HCT116 (cell line): Measurements from ENCODE around the gene PPP1R1B. TPM values are rescaled to one million over a fixed set of nuclear protein-coding genes. Genes with fewer than 3 reads are reported as not detected.
A peak's percentile ranks its signal among the peaks of the same experiment; 100 is the strongest.

Experiments
- ATAC-seq: fragments of 200-7000 bp; cut with Tn5 transposase; 2 replicates; pipeline ENCODE4 v1.9.1; 2020; ENCODE audit warnings: mild to moderate bottlenecking, moderate library complexity
- BruUV-seq: library from RNA; stranded (reverse); fragments of 400-500 nt; replicated peaks from 2 replicates; lab custom pipeline; 2021; lab: Mats Ljungman, UMichigan
- CTCF ChIA-PET: fragments of 300-600 bp; sonication (Branson Sonifier 250); formaldehyde crosslinking; loops from one replicate; lab custom pipeline; 2021; ENCODE audit warnings: antibody characterized with exemption; lab: Charles Lee
- POLR2A ChIA-PET: fragments of 300-600, 350-600 bp; sonication (Branson Sonifier 250); formaldehyde crosslinking; loops from one replicate; lab custom pipeline; 2021; ENCODE audit warnings: antibody characterized with exemption; lab: Charles Lee
- RAD21 ChIA-PET, 2 experiments: fragments of 300-600 bp; sonication (Branson Sonifier 250); formaldehyde crosslinking; loops; one replicate each; lab custom pipeline; 2023; ENCODE audit warnings: low total read pairs in 2 of 2; ENCODE audit not compliant: uncharacterized antibody in 2 of 2, unreplicated experiment in 2 of 2, low non-redundant PET in 1 of 2; lab: Charles Lee
- DNase-seq: peaks from one replicate; pipeline ENCODE4 v3.0.0-alpha.2; 2010; ENCODE audit warnings: low read depth, low spot score
- H2AFZ ChIP-seq: fragments of 200-600 bp; shearing (Covaris generic), sonication (generic); 2 replicates; pipeline ENCODE4 v1.6.1; 2017; ENCODE audit warnings: low read depth, mixed run types, mixed read lengths, antibody characterized with exemption, low read length; ENCODE audit not compliant: poor library complexity, severe bottlenecking
- H3K27ac ChIP-seq: 2 replicates; pipeline ENCODE4 v1.5.1; 2012; ENCODE audit warnings: low read depth, low read length
- H3K27me3 ChIP-seq: fragments of 200-600 bp; sonication (generic); 2 replicates; pipeline ENCODE4 v1.6.1; 2016; ENCODE audit warnings: mixed run types, low read length, mixed read lengths; ENCODE audit not compliant: insufficient read depth
- H3K36me3 ChIP-seq, 2 experiments: fragments of 200-500 bp in 1 of 2; fragments of 200-600 bp in 1 of 2; sonication (Bioruptor generic) in 1 of 2; sonication (generic) in 1 of 2; 2 replicates each; pipeline versions ENCODE4 v1.5.1 to v1.6.1; 2014 to 2016; ENCODE audit warnings: low read length in 2 of 2, inconsistent platforms in 1 of 2, mixed read lengths in 1 of 2, mixed run types in 1 of 2; ENCODE audit not compliant: insufficient read depth in 2 of 2, control insufficient read depth in 1 of 2
- H3K4me1 ChIP-seq, 2 experiments: fragments of 200-600 bp in 1 of 2; sonication (generic) in 1 of 2; 2 replicates each; pipeline versions ENCODE4 v1.5.1 to v1.6.1; 2012 to 2017; ENCODE audit warnings: low read length in 2 of 2, inconsistent platforms in 1 of 2, mild to moderate bottlenecking in 1 of 2, mixed read lengths in 1 of 2, mixed run types in 1 of 2, moderate library complexity in 1 of 2; ENCODE audit not compliant: insufficient read depth in 2 of 2, control insufficient read depth in 1 of 2
- H3K4me2 ChIP-seq: fragments of 200-600 bp; sonication (generic); 2 replicates; pipeline ENCODE4 v1.6.1; 2017; ENCODE audit warnings: mixed run types, low read length, mixed read lengths
- H3K4me3 ChIP-seq, 2 experiments: fragments of 200-600 bp in 1 of 2; sonication (generic) in 1 of 2; replicated peaks in 1 of 2; 2 replicates each; pipeline ENCODE4 v1.5.1; 2011 to 2016; ENCODE audit warnings: low read length in 2 of 2, control low read depth in 1 of 2, low read depth in 1 of 2, mild to moderate bottlenecking in 1 of 2, mixed read lengths in 1 of 2, mixed run types in 1 of 2
- H3K79me2 ChIP-seq: fragments of 200-600 bp; sonication (generic); 2 replicates; pipeline ENCODE4 v1.6.1; 2017; ENCODE audit warnings: mild to moderate bottlenecking, mixed run types, low read length, moderate library complexity, mixed read lengths; ENCODE audit not compliant: insufficient read depth
- H3K9ac ChIP-seq: fragments of 200-600 bp; sonication (generic); 2 replicates; pipeline ENCODE4 v1.6.1; 2016; ENCODE audit warnings: low read length, mixed read lengths
- H3K9me2 ChIP-seq: fragments of 200-600 bp; sonication (generic), shearing (Covaris generic); 2 replicates; pipeline ENCODE4 v1.6.1; 2017; ENCODE audit warnings: mixed run types, mild to moderate bottlenecking, moderate library complexity; ENCODE audit not compliant: insufficient read depth
- H3K9me3 ChIP-seq, 2 experiments: fragments of 200-500 bp in 1 of 2; fragments of 200-600 bp in 1 of 2; sonication (Bioruptor generic) in 1 of 2; sonication (generic) in 1 of 2; 2 replicates each; pipeline ENCODE4 v1.6.1; 2014 to 2017; ENCODE audit warnings: low read length in 2 of 2, mixed read lengths in 2 of 2, inconsistent platforms in 1 of 2, low read depth in 1 of 2, mild to moderate bottlenecking in 1 of 2, mixed run types in 1 of 2, moderate library complexity in 1 of 2; ENCODE audit not compliant: control insufficient read depth in 1 of 2, insufficient read depth in 1 of 2
- H4K20me1 ChIP-seq: fragments of 200-600 bp; sonication (generic), shearing (Covaris generic); 2 replicates; pipeline ENCODE4 v1.6.1; 2017; ENCODE audit warnings: mixed run types, mild to moderate bottlenecking, moderate library complexity; ENCODE audit not compliant: insufficient read depth
- JUND ChIP-seq: IDR thresholded peaks from 2 replicates; pipeline ENCODE4 v1.6.1; 2012
- intact Hi-C: fragments of 100-400 bp; cut with micrococcal nuclease; formaldehyde crosslinking; loops from 2 replicates; pipeline ENCODE4 v1.10.0; 2022
- total RNA-seq: library from RNA; stranded (reverse); gene quantifications from one replicate; pipeline ENCODE4 v1.2.1, GENCODE V29; 2021; ENCODE audit not compliant: unreplicated experiment
- TF ChIP-seq, protein P1 (sequence below): IDR thresholded peaks from 2 replicates; pipeline ENCODE4 v1.6.1; 2012

Gene PPP1R1B
- total RNA-seq, 1 experiment from 2014 or later: 0.49 TPM

DNA sequence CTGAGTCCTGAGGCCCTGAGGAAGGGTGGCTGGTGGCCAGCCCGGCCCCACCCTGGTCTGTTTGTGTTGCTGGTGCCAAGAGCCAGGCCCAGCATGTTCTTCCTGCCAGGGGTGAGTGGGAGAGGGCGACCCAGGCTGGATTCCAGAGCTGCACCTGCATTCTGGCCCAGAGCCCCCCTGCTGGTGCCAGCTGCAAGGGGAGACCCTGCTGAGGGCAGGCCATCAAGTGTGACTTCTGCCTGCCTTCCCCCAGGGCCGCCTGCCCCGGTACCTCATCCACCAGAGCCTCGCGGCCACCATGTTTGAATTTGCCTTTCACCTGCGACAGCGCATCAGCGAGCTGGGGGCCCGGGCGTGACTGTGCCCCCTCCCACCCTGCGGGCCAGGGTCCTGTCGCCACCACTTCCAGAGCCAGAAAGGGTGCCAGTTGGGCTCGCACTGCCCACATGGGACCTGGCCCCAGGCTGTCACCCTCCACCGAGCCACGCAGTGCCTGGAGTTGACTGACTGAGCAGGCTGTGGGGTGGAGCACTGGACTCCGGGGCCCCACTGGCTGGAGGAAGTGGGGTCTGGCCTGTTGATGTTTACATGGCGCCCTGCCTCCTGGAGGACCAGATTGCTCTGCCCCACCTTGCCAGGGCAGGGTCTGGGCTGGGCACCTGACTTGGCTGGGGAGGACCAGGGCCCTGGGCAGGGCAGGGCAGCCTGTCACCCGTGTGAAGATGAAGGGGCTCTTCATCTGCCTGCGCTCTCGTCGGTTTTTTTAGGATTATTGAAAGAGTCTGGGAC is 36.0 kb downstream of the PPP1R1B start:
- POLR2A ChIA-PET: no interaction called here
- intact Hi-C loops: no loop called here

GRCh38 chr17:39663340-39663687 is 36.6 kb downstream of the PPP1R1B start:
- POLR2A ChIA-PET: no interaction called here
- no peak for DNase-seq
- no peaks in the 10 kb centered on the region for H3K9me3 ChIP-seq
- peaks cover 2 to 5% of the 10 kb centered on the region in 2 experiments; a peak in 1 of 4 replicates for H3K36me3 ChIP-seq
- no TSS peak for BruUV-seq
- H3K4me1 ChIP-seq: peaks cover 26 to 37% of the 10 kb centered on the region in 2 experiments
- RAD21 ChIA-PET: interaction anchor here in 1 of 2 experiments (0.6 kb wide), 1 partner anchor 618 kb away, joined by 4 read pairs; no protein-coding TSS in a partner anchor
- peak overlapping the region; percentile 57 for H3K9ac ChIP-seq
- no peaks in the 10 kb centered on the region for H3K79me2 ChIP-seq
- ATAC-seq: peak; percentile 39
- H3K9me2 ChIP-seq: no peaks in the 10 kb centered on the region
- H3K27ac ChIP-seq: peak overlapping the region; percentile 64
- CTCF ChIA-PET: interaction anchor here (0.7 to 1.7 kb wide), 4 partner anchors 9 to 42 kb away, joined by 3 to 5 read pairs (median 4); no protein-coding TSS in a partner anchor
- intact Hi-C loops: no loop called here
- peak overlapping the region; percentile 94 for H3K4me2 ChIP-seq
- H3K4me3 ChIP-seq: peak overlapping the region in 1 of 2 experiments; percentile 58; a peak in 2 of 4 replicates
- no peak for TF ChIP-seq JUND
- H4K20me1 ChIP-seq: no peaks in the 10 kb centered on the region
- H3K27me3 ChIP-seq: no peaks in the 10 kb centered on the region
- H2AFZ ChIP-seq: no peak overlapping the region

More for the DNA sequence above, 36.0 kb downstream of the PPP1R1B start:
- RAD21 ChIA-PET: no interaction called here
- no peaks in the 10 kb centered on the region for H3K79me2 ChIP-seq
- no peaks in the 10 kb centered on the region for H3K9me3 ChIP-seq
- no peak overlapping the region for H3K4me3 ChIP-seq
- no peak overlapping the region for H2AFZ ChIP-seq
- no peaks in the 10 kb centered on the region for H3K27me3 ChIP-seq
- no peak for DNase-seq
- peak overlapping the region; percentile 57; the same call in 1 of the 2 replicates for H3K9ac ChIP-seq
- peaks cover 26 to 37% of the 10 kb centered on the region in 2 experiments for H3K4me1 ChIP-seq
- CTCF ChIA-PET: interaction anchor here (1.2 to 1.7 kb wide), 3 partner anchors 9 to 41 kb away, joined by 4 to 5 read pairs (median 4); no protein-coding TSS in a partner anchor
- H3K36me3 ChIP-seq: peaks cover 2 to 5% of the 10 kb centered on the region in 2 experiments; a peak in 1 of 4 replicates
- BruUV-seq: no TSS peak
- no peaks in the 10 kb centered on the region for H3K9me2 ChIP-seq
- peak overlapping the region; percentile 94 for H3K4me2 ChIP-seq
- H4K20me1 ChIP-seq: no peaks in the 10 kb centered on the region
- ATAC-seq: no peak
- H3K27ac ChIP-seq: peak overlapping the region; percentile 64
- TF ChIP-seq, protein P1, sequence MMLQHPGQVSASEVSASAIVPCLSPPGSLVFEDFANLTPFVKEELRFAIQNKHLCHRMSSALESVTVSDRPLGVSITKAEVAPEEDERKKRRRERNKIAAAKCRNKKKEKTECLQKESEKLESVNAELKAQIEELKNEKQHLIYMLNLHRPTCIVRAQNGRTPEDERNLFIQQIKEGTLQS: no peak
